BE2C (cell line): ENCODE results near the gene CD226.

ENCODE experiments used
- DNase-seq: peaks from one replicate; pipeline ENCODE4 v3.0.0-alpha.2; 2020
- H3K27me3 ChIP-seq: fragments of 250-450 bp; sonication (Bioruptor Pico); 2 replicates; pipeline ENCODE4 v1.5.1; 2020; ENCODE audit warnings: mild to moderate bottlenecking
- H3K36me3 ChIP-seq: fragments of 250-450 bp; sonication (Bioruptor Pico); 2 replicates; pipeline ENCODE4 v1.5.1; 2020; ENCODE audit warnings: mild to moderate bottlenecking
- H3K4me1 ChIP-seq: fragments of 250-450 bp; sonication (Bioruptor Pico); 2 replicates; pipeline ENCODE4 v1.5.1; 2020
- H3K4me3 ChIP-seq: 2 replicates; pipeline ENCODE4 v1.5.1; 2011; ENCODE audit warnings: low read depth, low read length
- H3K9me3 ChIP-seq: fragments of 250-450 bp; sonication (Bioruptor Pico); 2 replicates; pipeline ENCODE4 v1.5.1; 2020
- CTCF ChIP-seq: IDR thresholded peaks from 2 replicates; pipeline ENCODE4 v1.5.1; 2012; ENCODE audit warnings: mild to moderate bottlenecking, low read depth, low read length

CD226 gene

GRCh38 chr18:69894467-69894866, 53.2 kb downstream of the CD226 start:
- Histone ChIP-seq H3K4me1 (no peaks in the 10 kb centered on the region), H3K27me3 (no peaks in the 10 kb centered on the region), H3K4me3 (no peak overlapping the region), H3K36me3 (no peaks in the 10 kb centered on the region), H3K9me3 (no peaks in the 10 kb centered on the region)
- DNase-seq, result no peak
- no peak for TF ChIP-seq CTCF

GRCh38 chr18:69890558-69890957, 57.1 kb downstream of the CD226 start:
- H3K27me3 ChIP-seq, result no peaks in the 10 kb centered on the region
- no peaks in the 10 kb centered on the region for H3K36me3 ChIP-seq
- H3K4me1 ChIP-seq, result no peaks in the 10 kb centered on the region
- DNase-seq, result no peak
- no peaks in the 10 kb centered on the region for H3K9me3 ChIP-seq
- H3K4me3 ChIP-seq, result no peak overlapping the region
- TF ChIP-seq CTCF, result no peak

- H3K9me3 ChIP-seq, result no peaks in the 10 kb centered on the region
- H3K4me1 ChIP-seq, result no peaks in the 10 kb centered on the region
- no peaks in the 10 kb centered on the region for H3K36me3 ChIP-seq
- no peak overlapping the region for H3K4me3 ChIP-seq
- TF ChIP-seq CTCF, result no peak
- no peak for DNase-seq
- H3K27me3 ChIP-seq, result no peaks in the 10 kb centered on the region
Observed at GRCh38 chr18:69889009-69889408, 58.7 kb downstream of the CD226 start.

- Histone ChIP-seq H3K4me3 (no peak overlapping the region), H3K27me3 (no peaks in the 10 kb centered on the region), H3K9me3 (no peaks in the 10 kb centered on the region), H3K36me3 (no peaks in the 10 kb centered on the region), H3K4me1 (no peaks in the 10 kb centered on the region)
- no peak for TF ChIP-seq CTCF
- no peak for DNase-seq
Observed at GRCh38 chr18:69887256-69887655, 60.4 kb downstream of the CD226 start.

- Histone ChIP-seq H3K27me3 (no peaks in the 10 kb centered on the region), H3K9me3 (no peaks in the 10 kb centered on the region), H3K4me3 (no peak overlapping the region), H3K4me1 (no peaks in the 10 kb centered on the region), H3K36me3 (no peaks in the 10 kb centered on the region)
- TF ChIP-seq CTCF, result no peak
- DNase-seq, result no peak
Observed at GRCh38 chr18:69885841-69886531, 61.7 kb downstream of the CD226 start.

- H3K4me1 ChIP-seq, result no peaks in the 10 kb centered on the region
- no peak overlapping the region for H3K4me3 ChIP-seq
- TF ChIP-seq CTCF, result no peak
- H3K27me3 ChIP-seq, result no peaks in the 10 kb centered on the region
- H3K9me3 ChIP-seq, result no peaks in the 10 kb centered on the region
- no peak for DNase-seq
- H3K36me3 ChIP-seq, result no peaks in the 10 kb centered on the region
Observed at GRCh38 chr18:69885355-69885754, 62.3 kb downstream of the CD226 start.
